Measurements from ENCODE around the gene MINDY2. TPM values are rescaled to one million over a fixed set of nuclear protein-coding genes. Genes with fewer than 3 reads are reported as not detected.
"Not testable (repeated sequence)": the region's sequence is repeated elsewhere in the genome, so short reads cannot be mapped to it uniquely, and the experiment has no call there.

MINDY2 gene
- total and polyA plus RNA-seq, 5 experiments from 2014 or later = 8.5 to 11.5 (median 9.5) TPM

DNA sequence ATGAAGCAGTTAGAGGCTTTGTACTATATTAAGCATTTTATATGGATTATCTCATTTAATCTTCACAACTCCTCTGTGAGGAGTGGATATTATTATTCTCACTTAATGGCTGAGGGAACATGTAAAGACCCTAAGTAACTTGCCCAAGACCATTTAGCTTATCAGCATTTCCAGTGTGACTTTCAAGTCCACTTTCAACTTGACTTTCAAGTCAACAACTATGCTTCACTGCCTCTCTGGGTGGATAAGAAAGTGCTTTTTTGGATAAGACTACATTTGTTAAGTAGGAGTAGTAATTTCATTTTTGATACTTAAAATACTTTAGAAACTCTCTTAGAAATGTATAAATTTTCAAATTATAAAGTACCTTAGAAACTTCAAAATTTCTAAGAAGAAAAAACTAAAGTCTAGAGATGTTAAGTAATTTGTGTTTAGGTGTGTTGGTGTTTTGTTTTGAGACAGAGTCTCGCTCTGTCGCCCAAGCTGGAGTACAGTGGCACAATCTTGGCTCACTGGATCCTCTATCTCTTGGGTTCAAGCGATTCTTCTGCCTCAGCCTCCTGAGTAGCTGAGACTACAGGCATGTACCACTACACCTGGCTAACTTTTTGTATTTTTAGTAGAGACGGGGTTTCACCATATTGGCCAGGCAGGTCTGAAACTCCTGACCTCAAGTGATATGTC lies 71.8 kb downstream of the MINDY2 start:
- H3K27me3 Mint-ChIP-seq = no peaks in the 10 kb centered on the region
- DNase-seq (no peak), ATAC-seq (no peak)
- no peak overlapping the region for H3K4me3 Mint-ChIP-seq
- H3K9me3 Mint-ChIP-seq = no peaks in the 10 kb centered on the region
- peaks cover 10 to 46% (median 20%) of the 10 kb centered on the region in 3 donors for H3K36me3 Mint-ChIP-seq
- POLR2A ChIA-PET = no interaction called here
- no peak overlapping the region for H3K27ac Mint-ChIP-seq
- H3K4me1 Mint-ChIP-seq = no peaks in the 10 kb centered on the region

- peaks cover 15 to 78% (median 40%) of the 10 kb centered on the region in 3 donors for H3K36me3 Mint-ChIP-seq
- not testable (repeated sequence) for H3K27me3 Mint-ChIP-seq, H3K27ac Mint-ChIP-seq
These were observed 80.1 kb downstream of the MINDY2 start for GRCh38 chr15:58851205-58851604.

GRCh38 chr15:58852347-58852746 lies 81.2 kb downstream of the MINDY2 start:
- no peak overlapping the region for H3K4me3 Mint-ChIP-seq
- ATAC-seq = no peak
- H3K9me3 Mint-ChIP-seq = no peaks in the 10 kb centered on the region
- H3K27ac Mint-ChIP-seq = no peak overlapping the region
- no peaks in the 10 kb centered on the region for H3K4me1 Mint-ChIP-seq
- H3K36me3 Mint-ChIP-seq = peaks cover 14 to 74% (median 37%) of the 10 kb centered on the region in 3 donors
- no peak for DNase-seq
- POLR2A ChIA-PET = interaction anchor here (0.7 kb wide), 1 partner anchor 439 kb away, joined by 5 read pairs; no protein-coding TSS in a partner anchor
- H3K27me3 Mint-ChIP-seq = no peaks in the 10 kb centered on the region

More at GRCh38 chr15:58851205-58851604, 80.1 kb downstream of the MINDY2 start:
- ATAC-seq, H3K4me1 Mint-ChIP-seq, POLR2A ChIA-PET, H3K9me3 Mint-ChIP-seq, DNase-seq, H3K4me3 Mint-ChIP-seq: not testable (repeated sequence)

DNA sequence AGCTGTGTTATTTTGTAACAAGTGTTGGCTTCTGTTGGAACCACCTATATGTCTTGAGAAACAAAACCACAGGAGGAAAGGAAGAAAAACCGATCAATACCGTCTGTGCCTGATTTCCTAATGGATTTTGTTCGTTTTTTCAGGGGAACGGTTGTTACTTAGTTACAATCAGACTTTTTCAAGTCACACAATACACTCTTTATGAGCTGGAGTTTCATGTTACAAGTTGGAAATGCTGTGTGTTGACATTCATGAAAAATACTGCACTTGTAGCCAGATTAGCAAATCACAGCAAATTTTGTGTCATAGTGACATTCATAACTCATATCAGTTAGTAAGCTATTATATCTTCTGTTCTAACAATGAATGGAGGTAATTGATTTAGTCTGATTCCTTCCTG lies 83.5 kb downstream of the MINDY2 start:
- Mint-ChIP-seq H3K4me1 (no peaks in the 10 kb centered on the region), H3K27ac (no peak overlapping the region), H3K9me3 (no peaks in the 10 kb centered on the region), H3K36me3 (peaks cover 4 to 52% (median 21%) of the 10 kb centered on the region in 3 donors), H3K27me3 (no peaks in the 10 kb centered on the region), H3K4me3 (no peak overlapping the region)
- DNase-seq (no peak), ATAC-seq (no peak)
- POLR2A ChIA-PET = interaction anchor here (0.5 kb wide), 1 partner anchor 585 kb away, joined by 5 read pairs; no protein-coding TSS in a partner anchor

DNA sequence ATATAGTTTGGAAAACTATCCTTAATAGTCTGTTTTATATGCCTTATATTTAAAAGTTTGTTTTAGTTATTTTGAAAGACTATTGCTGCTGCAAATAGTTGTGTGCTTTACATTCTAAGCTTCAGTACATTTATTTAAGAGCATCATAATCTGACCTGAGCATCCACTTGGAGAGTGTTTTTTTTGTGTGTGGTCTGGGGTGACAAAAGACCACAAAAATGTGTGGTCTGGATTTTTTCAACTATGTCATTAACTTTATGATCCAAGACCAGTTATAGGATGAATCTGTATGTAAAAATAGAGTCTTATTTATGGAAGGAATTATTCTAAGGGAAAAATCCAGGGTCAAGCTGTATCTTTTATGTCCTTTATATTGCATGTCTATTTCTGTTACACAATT lies 85.0 kb downstream of the MINDY2 start:
- no peak overlapping the region for H3K27ac Mint-ChIP-seq
- H3K4me3 Mint-ChIP-seq = no peak overlapping the region
- no peak for ATAC-seq
- peaks cover 4 to 46% (median 21%) of the 10 kb centered on the region in 3 donors for H3K36me3 Mint-ChIP-seq
- no peaks in the 10 kb centered on the region for H3K4me1 Mint-ChIP-seq
- no peaks in the 10 kb centered on the region for H3K27me3 Mint-ChIP-seq
- no peaks in the 10 kb centered on the region for H3K9me3 Mint-ChIP-seq
- no peak for DNase-seq
- POLR2A ChIA-PET = no interaction called here

DNA sequence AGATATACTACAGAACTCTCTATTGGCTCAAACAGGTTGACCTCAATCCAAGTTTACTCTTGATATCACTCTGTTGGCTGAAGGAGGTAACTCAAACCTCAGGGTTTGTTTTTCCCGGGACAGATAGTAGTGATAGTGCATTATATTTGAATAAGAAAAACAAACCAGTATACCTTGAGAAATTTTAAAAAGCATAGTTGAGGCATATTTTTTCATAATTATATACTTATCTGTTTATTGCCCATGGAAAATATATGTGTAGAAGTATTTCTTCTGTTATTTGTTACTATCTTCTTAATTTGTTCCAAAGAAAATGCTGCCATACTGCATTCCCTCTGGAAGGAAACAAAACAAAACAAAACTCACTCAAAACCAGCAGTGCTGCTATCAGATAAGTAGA lies 85.5 kb downstream of the MINDY2 start:
- H3K4me3 Mint-ChIP-seq, H3K27ac Mint-ChIP-seq, ATAC-seq, DNase-seq, POLR2A ChIA-PET, H3K9me3 Mint-ChIP-seq, H3K27me3 Mint-ChIP-seq, H3K4me1 Mint-ChIP-seq: not testable (repeated sequence)
- peaks cover 4 to 45% (median 19%) of the 10 kb centered on the region in 3 donors for H3K36me3 Mint-ChIP-seq

GRCh38 chr15:58862326-58862725 lies 91.2 kb downstream of the MINDY2 start:
- Mint-ChIP-seq H3K27ac (no peak overlapping the region), H3K36me3 (peaks cover 0 to 6% (median 0%) of the 10 kb centered on the region in 3 donors), H3K9me3 (no peaks in the 10 kb centered on the region), H3K4me3 (no peak overlapping the region), H3K27me3 (peaks cover 3 to 11% (median 6%) of the 10 kb centered on the region in 5 donors), H3K4me1 (peaks cover 9 to 16% (median 11%) of the 10 kb centered on the region in 4 donors)
- ATAC-seq (no peak), DNase-seq (no peak)
- POLR2A ChIA-PET = no interaction called here

GRCh38 chr15:58864602-58865424 lies 93.7 kb downstream of the MINDY2 start:
- peak in 3 of 10 donors; percentile 2 to 10 (median 8) for DNase-seq
- H3K9me3 Mint-ChIP-seq = no peaks in the 10 kb centered on the region
- peak overlapping the region in 9 of 10 donors; percentile 7 to 78 (median 54) for H3K4me3 Mint-ChIP-seq
- POLR2A ChIA-PET = interaction anchor here (0.6 to 0.7 kb wide), 2 partner anchors 85 to 241 kb away, joined by 3 to 5 read pairs; no protein-coding TSS in a partner anchor
- H3K36me3 Mint-ChIP-seq = peaks cover 0 to 6% (median 2%) of the 10 kb centered on the region in 3 donors
- ATAC-seq = peak; percentile 43 to 76
- peaks cover 3 to 11% (median 6%) of the 10 kb centered on the region in 5 donors for H3K27me3 Mint-ChIP-seq
- peak overlapping the region in 5 of 10 donors; percentile 38 to 84 (median 44) for H3K27ac Mint-ChIP-seq
- peaks cover 10 to 16% (median 11%) of the 10 kb centered on the region in 4 donors for H3K4me1 Mint-ChIP-seq

DNA sequence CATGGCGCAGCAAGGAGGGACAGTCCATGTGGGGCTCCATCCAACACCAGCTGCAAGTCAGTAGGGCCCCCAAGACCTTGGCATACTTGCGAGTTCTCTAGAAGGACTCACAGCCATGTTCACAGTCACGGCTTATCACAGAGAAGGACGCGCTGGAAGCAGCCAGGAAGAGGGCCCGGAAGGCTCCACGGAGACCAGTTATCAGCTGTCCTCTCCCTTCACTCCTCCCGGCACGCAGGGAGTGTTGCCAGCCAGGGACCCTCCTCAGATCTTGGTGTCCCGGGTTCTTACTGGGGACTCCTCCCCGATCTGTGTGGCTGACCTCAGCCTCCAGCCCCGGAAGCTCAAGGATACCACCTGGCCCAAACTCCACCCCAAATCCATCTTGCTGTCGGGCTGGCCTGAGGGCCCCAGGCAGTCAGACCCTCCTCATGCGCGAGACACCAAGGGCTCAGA lies 94.4 kb downstream of the MINDY2 start:
- Mint-ChIP-seq H3K27ac (no peak overlapping the region), H3K4me1 (peaks cover 10 to 16% (median 11%) of the 10 kb centered on the region in 4 donors)

GRCh38 chr15:58867926-58868325 lies 96.8 kb downstream of the MINDY2 start:
- Mint-ChIP-seq H3K36me3 (peaks cover 0 to 6% (median 2%) of the 10 kb centered on the region in 3 donors), H3K27ac (no peak overlapping the region), H3K27me3 (peaks cover 3 to 11% (median 6%) of the 10 kb centered on the region in 5 donors), H3K4me1 (peaks cover 4 to 7% (median 6%) of the 10 kb centered on the region in 4 donors), H3K9me3 (no peaks in the 10 kb centered on the region), H3K4me3 (no peak overlapping the region)
- no peak for ATAC-seq
- POLR2A ChIA-PET = no interaction called here
- DNase-seq = no peak

More for the DNA sequence above, 94.4 kb downstream of the MINDY2 start:
- H3K9me3 Mint-ChIP-seq = no peaks in the 10 kb centered on the region
- H3K36me3 Mint-ChIP-seq = peaks cover 0 to 6% (median 2%) of the 10 kb centered on the region in 3 donors
- H3K27me3 Mint-ChIP-seq = peaks cover 3 to 11% (median 6%) of the 10 kb centered on the region in 5 donors
- peak in 1 of 2 donors; percentile 33 for ATAC-seq
- no peak for DNase-seq
- peak overlapping the region in 6 of 10 donors; percentile 4 to 67 (median 47) for H3K4me3 Mint-ChIP-seq
- POLR2A ChIA-PET = interaction anchor here (0.7 kb wide), 1 partner anchor 84 kb away, joined by 3 read pairs; no protein-coding TSS in a partner anchor

GRCh38 chr15:58870451-58870850 lies 99.3 kb downstream of the MINDY2 start:
- no peaks in the 10 kb centered on the region for H3K27me3 Mint-ChIP-seq
- ATAC-seq = no peak
- no peak for DNase-seq
- no peaks in the 10 kb centered on the region for H3K9me3 Mint-ChIP-seq
- POLR2A ChIA-PET = no interaction called here
- H3K4me1 Mint-ChIP-seq = peaks cover 0 to 5% (median 0%) of the 10 kb centered on the region in 4 donors
- H3K27ac Mint-ChIP-seq = no peak overlapping the region
- H3K4me3 Mint-ChIP-seq = no peak overlapping the region
- H3K36me3 Mint-ChIP-seq = peaks cover 0 to 2% (median 0%) of the 10 kb centered on the region in 3 donors

- DNase-seq (no peak), ATAC-seq (no peak)
- Mint-ChIP-seq H3K9me3 (no peaks in the 10 kb centered on the region), H3K27ac (no peak overlapping the region), H3K4me3 (no peak overlapping the region), H3K4me1 (peaks cover 0 to 3% (median 0%) of the 10 kb centered on the region in 4 donors), H3K36me3 (peaks cover 8 to 25% (median 10%) of the 10 kb centered on the region in 3 donors), H3K27me3 (no peaks in the 10 kb centered on the region)
- POLR2A ChIA-PET = no interaction called here
These were observed 102.2 kb downstream of the MINDY2 start for GRCh38 chr15:58873267-58873666.

Measured in naive thymus-derived CD8-positive, alpha-beta T cell (primary cell).